MM.1S (cell line): ENCODE data around the gene C13orf42.

Experiments used
- EZH2 ChIP-seq: fragments of 300-600 bp; sonication (generic); optimal IDR thresholded peaks from 2 replicates; pipeline ENCODE3; 2017; ENCODE audit warnings: low read depth, mild to moderate bottlenecking, antibody characterized with exemption, low read length, mixed read lengths
- TF ChIP-seq, protein P1 (sequence below): fragments of 300-600 bp; sonication (generic); IDR thresholded peaks from 2 replicates; pipeline ENCODE4 v1.5.1; 2016; ENCODE audit warnings: antibody characterized with exemption, low read length, mixed read lengths

DNA sequence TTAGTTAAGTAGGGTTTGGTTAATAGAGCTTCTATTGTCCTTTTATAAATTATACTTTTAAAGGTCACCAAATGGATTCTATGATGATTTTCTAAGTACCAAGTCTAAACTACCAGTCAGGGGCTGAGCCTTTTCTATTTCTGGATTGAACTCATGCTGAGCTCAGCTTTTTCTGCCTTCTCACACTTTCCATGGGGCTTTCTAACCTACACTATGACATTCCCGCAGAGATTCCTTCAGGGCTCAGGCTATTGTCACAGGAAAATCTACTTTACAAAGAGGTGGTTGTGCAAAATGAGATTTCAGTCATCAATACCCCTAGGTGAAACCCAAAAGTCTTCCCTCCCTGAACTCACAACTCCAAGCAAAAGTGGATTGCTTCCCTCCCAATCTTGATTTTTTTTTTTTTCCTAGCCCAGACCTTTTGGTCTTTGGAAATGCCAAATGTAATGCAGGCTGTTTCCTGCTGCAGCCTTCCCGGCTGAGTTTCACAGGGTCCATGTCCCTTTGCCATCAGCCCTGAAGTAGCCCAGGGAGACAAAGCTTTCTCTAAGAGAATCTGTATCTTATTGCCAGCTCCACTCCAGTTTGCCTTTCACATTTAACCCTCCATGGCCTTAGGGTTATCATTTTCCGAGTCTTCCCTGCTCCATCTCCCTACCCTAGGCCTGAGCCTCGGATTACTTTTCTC lies 13.6 kb downstream of the C13orf42 start:
- TF ChIP-seq EZH2: no peak
- TF ChIP-seq, protein P1, sequence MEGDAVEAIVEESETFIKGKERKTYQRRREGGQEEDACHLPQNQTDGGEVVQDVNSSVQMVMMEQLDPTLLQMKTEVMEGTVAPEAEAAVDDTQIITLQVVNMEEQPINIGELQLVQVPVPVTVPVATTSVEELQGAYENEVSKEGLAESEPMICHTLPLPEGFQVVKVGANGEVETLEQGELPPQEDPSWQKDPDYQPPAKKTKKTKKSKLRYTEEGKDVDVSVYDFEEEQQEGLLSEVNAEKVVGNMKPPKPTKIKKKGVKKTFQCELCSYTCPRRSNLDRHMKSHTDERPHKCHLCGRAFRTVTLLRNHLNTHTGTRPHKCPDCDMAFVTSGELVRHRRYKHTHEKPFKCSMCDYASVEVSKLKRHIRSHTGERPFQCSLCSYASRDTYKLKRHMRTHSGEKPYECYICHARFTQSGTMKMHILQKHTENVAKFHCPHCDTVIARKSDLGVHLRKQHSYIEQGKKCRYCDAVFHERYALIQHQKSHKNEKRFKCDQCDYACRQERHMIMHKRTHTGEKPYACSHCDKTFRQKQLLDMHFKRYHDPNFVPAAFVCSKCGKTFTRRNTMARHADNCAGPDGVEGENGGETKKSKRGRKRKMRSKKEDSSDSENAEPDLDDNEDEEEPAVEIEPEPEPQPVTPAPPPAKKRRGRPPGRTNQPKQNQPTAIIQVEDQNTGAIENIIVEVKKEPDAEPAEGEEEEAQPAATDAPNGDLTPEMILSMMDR: no peak
